Measurements from ENCODE around the gene PHC2. TPM values are rescaled to one million over a fixed set of nuclear protein-coding genes. Genes with fewer than 3 reads are reported as not detected.

The PHC2 gene
- total RNA-seq, 1 experiment from 2014 or later, result 137 TPM

- ChIA-PET POLR2A (interaction anchor here (1.4 kb wide), 1 partner anchor 33 kb away, joined by 3 read pairs; no protein-coding TSS in a partner anchor), CTCF (interaction anchor here (0.9 to 4.1 kb wide), 3 partner anchors 14 to 89 kb away, joined by 3 to 12 read pairs (median 7); no protein-coding TSS in a partner anchor)
- H3K9me3 Mint-ChIP-seq (ENCODE audit: unreplicated experiment), result no peaks in the 10 kb centered on the region
- intact Hi-C loops (cut with micrococcal nuclease), result loop anchor here (5.0 kb wide), 3 partner anchors 49 to 89 kb away; partner anchors contain the start of genes PHC2 and ZSCAN20
- no peak overlapping the region for H3K27ac Mint-ChIP-seq (ENCODE audit: low read depth, unreplicated experiment)
- no peaks in the 10 kb centered on the region for H3K27me3 Mint-ChIP-seq (ENCODE audit: insufficient read depth, unreplicated experiment)
- peaks cover 40% of the 10 kb centered on the region for H3K4me1 Mint-ChIP-seq (ENCODE audit: insufficient read depth, unreplicated experiment)
- TF ChIP-seq CTCF (IDR thresholded peaks at IDR 0.05; ENCODE audit: unreplicated experiment), result no peak
- H3K36me3 Mint-ChIP-seq (ENCODE audit: insufficient read depth, unreplicated experiment), result no peaks in the 10 kb centered on the region
- H3K4me3 Mint-ChIP-seq (ENCODE audit: unreplicated experiment), result no peak overlapping the region
- DNase-seq (ENCODE audit: unreplicated experiment), result no peak
- BruUV-seq (replicated peaks), result no TSS peak
Observed at GRCh38 chr1:33382661-33383415, 48.1 kb downstream of the PHC2 start.

DNA sequence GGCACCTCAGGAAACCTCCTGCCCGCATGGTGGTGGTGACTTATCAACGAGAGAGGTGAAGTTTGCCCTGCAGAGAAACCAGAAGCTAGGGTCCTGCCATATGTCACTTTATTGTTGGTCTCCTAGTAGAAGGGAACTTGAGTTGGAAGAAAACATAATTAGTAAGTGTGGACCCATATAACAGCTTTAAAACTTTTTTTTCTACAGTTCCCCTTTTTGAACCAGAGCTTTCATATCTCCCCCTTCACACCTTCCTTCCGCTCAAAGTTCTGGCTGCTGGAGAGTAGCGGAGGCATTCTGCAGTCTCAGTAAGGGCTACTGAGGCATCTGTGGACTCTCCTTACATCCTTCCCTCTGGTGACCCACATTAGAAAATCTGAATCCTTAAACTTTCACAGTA, 48.9 kb downstream of the PHC2 start:
- intact Hi-C loops (cut with micrococcal nuclease), result loop anchor here (5.0 kb wide), 3 partner anchors 50 to 90 kb away; partner anchors contain the start of genes PHC2 and ZSCAN20
- peaks cover 34% of the 10 kb centered on the region for H3K4me1 Mint-ChIP-seq (ENCODE audit: insufficient read depth, unreplicated experiment)
- no peak overlapping the region for H3K27ac Mint-ChIP-seq (ENCODE audit: low read depth, unreplicated experiment)
- no peaks in the 10 kb centered on the region for H3K9me3 Mint-ChIP-seq (ENCODE audit: unreplicated experiment)
- TF ChIP-seq CTCF (IDR thresholded peaks at IDR 0.05; ENCODE audit: unreplicated experiment), result no peak
- no peaks in the 10 kb centered on the region for H3K36me3 Mint-ChIP-seq (ENCODE audit: insufficient read depth, unreplicated experiment)
- ChIA-PET POLR2A (interaction anchor here (0.7 kb wide), 1 partner anchor 299 kb away, joined by 3 read pairs; no protein-coding TSS in a partner anchor), CTCF (interaction anchor here (0.7 to 4.1 kb wide), 2 partner anchors 14 to 86 kb away, joined by 3 to 12 read pairs; no protein-coding TSS in a partner anchor)
- no peak for DNase-seq (ENCODE audit: unreplicated experiment)
- BruUV-seq (replicated peaks), result no TSS peak
- H3K27me3 Mint-ChIP-seq (ENCODE audit: insufficient read depth, unreplicated experiment), result no peaks in the 10 kb centered on the region
- no peak overlapping the region for H3K4me3 Mint-ChIP-seq (ENCODE audit: unreplicated experiment)

- POLR2A ChIA-PET, result interaction anchor here (0.6 kb wide), 1 partner anchor 66 kb away, joined by 3 read pairs; no protein-coding TSS in a partner anchor
- no peaks in the 10 kb centered on the region for H3K27me3 Mint-ChIP-seq (ENCODE audit: insufficient read depth, unreplicated experiment)
- peaks cover 34% of the 10 kb centered on the region for H3K4me1 Mint-ChIP-seq (ENCODE audit: insufficient read depth, unreplicated experiment)
- intact Hi-C loops (cut with micrococcal nuclease), result loop anchor here (5.0 kb wide), 3 partner anchors 51 to 91 kb away; partner anchors contain the start of genes PHC2 and ZSCAN20
- H3K9me3 Mint-ChIP-seq (ENCODE audit: unreplicated experiment), result no peaks in the 10 kb centered on the region
- no peak overlapping the region for H3K4me3 Mint-ChIP-seq (ENCODE audit: unreplicated experiment)
- no TSS peak for BruUV-seq (replicated peaks)
- CTCF ChIA-PET, result interaction anchor here (0.7 to 2.1 kb wide), 4 partner anchors 16 to 175 kb away, joined by 3 to 10 read pairs (median 6); no protein-coding TSS in a partner anchor
- DNase-seq (ENCODE audit: unreplicated experiment), result no peak
- H3K27ac Mint-ChIP-seq (ENCODE audit: low read depth, unreplicated experiment), result no peak overlapping the region
- H3K36me3 Mint-ChIP-seq (ENCODE audit: insufficient read depth, unreplicated experiment), result no peaks in the 10 kb centered on the region
- TF ChIP-seq CTCF (IDR thresholded peaks at IDR 0.05; ENCODE audit: unreplicated experiment), result no peak
Observed at GRCh38 chr1:33380811-33381210, 50.1 kb downstream of the PHC2 start.
